ENCODE results near the gene DNAH6. TPM values are rescaled to one million over a fixed set of nuclear protein-coding genes. Genes with fewer than 3 reads are reported as not detected.

The DNAH6 gene
- total RNA-seq, 1 experiment from 2014 or later = 0.32 TPM

GRCh38 chr2:84858123-84858522, 341.8 kb downstream of the DNAH6 start:
- ChIA-PET CTCF (interaction anchor here (0.6 to 0.9 kb wide), 2 partner anchors 24 to 207 kb away, joined by 3 to 4 read pairs; no protein-coding TSS in a partner anchor), POLR2A (interaction anchor here (0.5 kb wide), 1 partner anchor 72 kb away, joined by 3 read pairs; no protein-coding TSS in a partner anchor)
- intact Hi-C loops (cut with micrococcal nuclease; ENCODE audit: unreplicated experiment) = no loop called here
- Mint-ChIP-seq H3K36me3 (ENCODE audit: insufficient read depth, unreplicated experiment) (no peaks in the 10 kb centered on the region), H3K27ac (ENCODE audit: unreplicated experiment) (no peak overlapping the region), H3K4me3 (ENCODE audit: unreplicated experiment) (no peak overlapping the region), H3K9me3 (ENCODE audit: unreplicated experiment) (peaks cover 5% of the 10 kb centered on the region), H3K4me1 (ENCODE audit: low read depth, unreplicated experiment) (no peaks in the 10 kb centered on the region), H3K27me3 (ENCODE audit: insufficient read depth, unreplicated experiment) (peaks cover 3% of the 10 kb centered on the region)
- Histone ChIP-seq H3K36me3 (ENCODE audit: control insufficient read depth, insufficient read depth, low read length) (no peaks in the 10 kb centered on the region), H3K27me3 (replicated peaks; ENCODE audit: control insufficient read depth, insufficient read depth, low read length) (no peaks in the 10 kb centered on the region; the same call in 1 of the 2 replicates), H3K4me3 (ENCODE audit: low read depth, low read length) (no peak overlapping the region), H3K9me3 (no peaks in the 10 kb centered on the region), H3K4me1 (no peaks in the 10 kb centered on the region)
- BruUV-seq (replicated peaks) = no TSS peak
- TF ChIP-seq, protein P1, sequence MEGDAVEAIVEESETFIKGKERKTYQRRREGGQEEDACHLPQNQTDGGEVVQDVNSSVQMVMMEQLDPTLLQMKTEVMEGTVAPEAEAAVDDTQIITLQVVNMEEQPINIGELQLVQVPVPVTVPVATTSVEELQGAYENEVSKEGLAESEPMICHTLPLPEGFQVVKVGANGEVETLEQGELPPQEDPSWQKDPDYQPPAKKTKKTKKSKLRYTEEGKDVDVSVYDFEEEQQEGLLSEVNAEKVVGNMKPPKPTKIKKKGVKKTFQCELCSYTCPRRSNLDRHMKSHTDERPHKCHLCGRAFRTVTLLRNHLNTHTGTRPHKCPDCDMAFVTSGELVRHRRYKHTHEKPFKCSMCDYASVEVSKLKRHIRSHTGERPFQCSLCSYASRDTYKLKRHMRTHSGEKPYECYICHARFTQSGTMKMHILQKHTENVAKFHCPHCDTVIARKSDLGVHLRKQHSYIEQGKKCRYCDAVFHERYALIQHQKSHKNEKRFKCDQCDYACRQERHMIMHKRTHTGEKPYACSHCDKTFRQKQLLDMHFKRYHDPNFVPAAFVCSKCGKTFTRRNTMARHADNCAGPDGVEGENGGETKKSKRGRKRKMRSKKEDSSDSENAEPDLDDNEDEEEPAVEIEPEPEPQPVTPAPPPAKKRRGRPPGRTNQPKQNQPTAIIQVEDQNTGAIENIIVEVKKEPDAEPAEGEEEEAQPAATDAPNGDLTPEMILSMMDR (IDR thresholded peaks at IDR 0.05; ENCODE audit: insufficient read depth in 1 of 2, low read depth in 1 of 2, low read length in 1 of 2, severe bottlenecking in 1 of 2, unreplicated experiment in 1 of 2) = peak in 1 of 2 experiments; percentile 1
- no peak for DNase-seq

GRCh38 chr2:84858937-84859336, 342.6 kb downstream of the DNAH6 start:
- Histone ChIP-seq H3K27me3 (replicated peaks; ENCODE audit: control insufficient read depth, insufficient read depth, low read length) (no peaks in the 10 kb centered on the region; the same call in 1 of the 2 replicates), H3K4me3 (ENCODE audit: low read depth, low read length) (no peak overlapping the region), H3K4me1 (no peaks in the 10 kb centered on the region), H3K9me3 (no peaks in the 10 kb centered on the region), H3K36me3 (ENCODE audit: control insufficient read depth, insufficient read depth, low read length) (no peaks in the 10 kb centered on the region)
- Mint-ChIP-seq H3K4me1 (ENCODE audit: low read depth, unreplicated experiment) (no peaks in the 10 kb centered on the region), H3K4me3 (ENCODE audit: unreplicated experiment) (no peak overlapping the region), H3K9me3 (ENCODE audit: unreplicated experiment) (no peaks in the 10 kb centered on the region), H3K36me3 (ENCODE audit: insufficient read depth, unreplicated experiment) (no peaks in the 10 kb centered on the region), H3K27ac (ENCODE audit: unreplicated experiment) (no peak overlapping the region), H3K27me3 (ENCODE audit: insufficient read depth, unreplicated experiment) (peaks cover 3% of the 10 kb centered on the region)
- TF ChIP-seq, protein P1 (IDR thresholded peaks at IDR 0.05; ENCODE audit: insufficient read depth in 1 of 2, low read depth in 1 of 2, low read length in 1 of 2, severe bottlenecking in 1 of 2, unreplicated experiment in 1 of 2) = no peak
- ChIA-PET POLR2A (no interaction called here), CTCF (interaction anchor here (0.6 kb wide), 1 partner anchor 207 kb away, joined by 4 read pairs; no protein-coding TSS in a partner anchor)
- DNase-seq = no peak
- BruUV-seq (replicated peaks) = no TSS peak
- intact Hi-C loops (cut with micrococcal nuclease; ENCODE audit: unreplicated experiment) = no loop called here

DNA sequence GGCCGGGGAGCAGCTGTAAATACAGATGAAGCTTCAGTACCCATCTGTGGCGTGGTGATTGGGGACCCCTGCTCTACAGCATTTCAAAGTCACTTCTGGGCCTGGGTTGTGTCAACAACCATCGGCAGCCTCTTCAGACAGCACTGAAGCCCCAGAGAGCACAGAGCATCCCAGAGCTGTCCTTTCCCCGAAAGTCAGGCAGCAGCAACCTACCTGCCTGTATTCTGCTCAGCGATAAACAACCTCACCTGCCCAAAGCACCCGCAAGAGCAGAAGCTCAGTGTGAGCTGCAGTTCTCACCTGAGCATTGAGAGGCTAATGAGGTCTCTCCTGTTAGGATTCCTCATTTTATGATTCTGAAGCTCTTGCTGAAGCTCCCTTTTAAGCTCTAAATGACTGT, 345.2 kb downstream of the DNAH6 start:
- Histone ChIP-seq H3K4me3 (ENCODE audit: low read depth, low read length) (no peak overlapping the region), H3K9me3 (no peaks in the 10 kb centered on the region), H3K4me1 (no peaks in the 10 kb centered on the region), H3K36me3 (ENCODE audit: control insufficient read depth, insufficient read depth, low read length) (no peaks in the 10 kb centered on the region), H3K27me3 (replicated peaks; ENCODE audit: control insufficient read depth, insufficient read depth, low read length) (no peaks in the 10 kb centered on the region; the same call in 1 of the 2 replicates)
- BruUV-seq (replicated peaks) = no TSS peak
- Mint-ChIP-seq H3K4me3 (ENCODE audit: unreplicated experiment) (no peak overlapping the region), H3K4me1 (ENCODE audit: low read depth, unreplicated experiment) (no peaks in the 10 kb centered on the region), H3K36me3 (ENCODE audit: insufficient read depth, unreplicated experiment) (no peaks in the 10 kb centered on the region), H3K9me3 (ENCODE audit: unreplicated experiment) (no peaks in the 10 kb centered on the region), H3K27ac (ENCODE audit: unreplicated experiment) (no peak overlapping the region), H3K27me3 (ENCODE audit: insufficient read depth, unreplicated experiment) (peaks cover 2% of the 10 kb centered on the region)
- CTCF ChIA-PET = no interaction called here
- POLR2A ChIA-PET = no interaction called here
- no peak for DNase-seq
- TF ChIP-seq, protein P1 (IDR thresholded peaks at IDR 0.05; ENCODE audit: insufficient read depth in 1 of 2, low read depth in 1 of 2, low read length in 1 of 2, severe bottlenecking in 1 of 2, unreplicated experiment in 1 of 2) = no peak
- intact Hi-C loops (cut with micrococcal nuclease; ENCODE audit: unreplicated experiment) = no loop called here

Data from Caco-2 (cell line).